ENCODE data around the gene SPATA12. TPM values are rescaled to one million over a fixed set of nuclear protein-coding genes. Genes with fewer than 3 reads are reported as not detected.

Gene SPATA12
- polyA plus RNA-seq, 1 donor = 0.05 TPM

DNA sequence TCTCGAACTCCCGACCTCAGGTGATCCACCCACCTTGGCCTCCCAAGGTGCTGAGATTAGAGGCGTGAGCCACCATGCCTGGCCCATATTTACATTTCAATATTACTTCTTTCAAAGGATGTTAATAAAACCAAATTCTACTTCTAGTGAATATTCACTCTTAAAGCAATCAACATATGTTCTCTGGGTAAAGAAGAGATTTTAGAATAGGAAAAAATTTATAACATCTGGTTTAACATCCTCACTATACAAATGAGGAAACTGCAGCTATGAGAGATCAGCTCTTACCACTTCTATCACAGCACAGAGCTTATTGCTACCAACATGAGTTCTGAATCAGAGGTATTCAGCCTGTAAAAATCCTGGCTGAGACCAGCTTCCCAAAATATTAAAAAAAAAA is 56.0 kb downstream of the SPATA12 start:
- no peak for DNase-seq (ENCODE audit: low read depth)

DNA sequence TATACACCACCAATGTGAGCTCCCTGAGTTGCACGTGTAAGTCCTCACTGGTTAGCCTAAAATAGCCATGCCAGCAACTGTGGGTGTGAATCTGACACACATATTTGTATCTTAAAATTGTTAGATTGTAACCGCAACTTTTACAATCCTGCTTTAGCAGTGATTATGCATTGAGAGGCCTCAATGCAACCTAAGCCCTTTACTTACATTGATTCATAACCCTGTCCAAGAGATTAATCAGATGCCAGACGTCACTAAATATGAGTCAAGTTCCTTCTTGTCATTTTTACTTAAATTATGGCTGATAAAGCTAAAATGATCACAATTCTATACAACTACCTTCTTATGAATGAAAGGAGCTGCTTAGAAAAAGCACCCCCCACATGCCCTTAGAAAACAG is 57.8 kb downstream of the SPATA12 start:
- no peak for DNase-seq (ENCODE audit: low read depth)

DNA sequence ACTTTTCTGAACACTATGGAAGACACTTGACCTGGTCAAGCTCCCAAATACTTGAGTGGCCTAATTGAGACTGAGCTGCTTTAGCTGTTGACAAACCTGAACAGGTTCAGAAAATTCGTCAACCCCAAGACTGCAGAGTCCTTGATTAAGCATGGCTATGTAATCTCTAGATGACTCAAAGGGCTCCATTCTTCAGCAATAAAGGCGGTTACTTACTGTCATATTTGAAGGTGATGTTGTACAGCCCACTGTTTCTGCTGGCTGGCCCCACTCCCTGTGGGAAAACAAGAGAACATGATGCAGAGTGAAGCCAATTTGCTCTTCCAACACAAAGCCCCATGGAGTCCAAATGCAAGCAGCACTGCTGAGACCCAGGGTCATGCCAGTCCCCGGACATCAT is 59.6 kb downstream of the SPATA12 start:
- DNase-seq (ENCODE audit: low read depth) = no peak

DNA sequence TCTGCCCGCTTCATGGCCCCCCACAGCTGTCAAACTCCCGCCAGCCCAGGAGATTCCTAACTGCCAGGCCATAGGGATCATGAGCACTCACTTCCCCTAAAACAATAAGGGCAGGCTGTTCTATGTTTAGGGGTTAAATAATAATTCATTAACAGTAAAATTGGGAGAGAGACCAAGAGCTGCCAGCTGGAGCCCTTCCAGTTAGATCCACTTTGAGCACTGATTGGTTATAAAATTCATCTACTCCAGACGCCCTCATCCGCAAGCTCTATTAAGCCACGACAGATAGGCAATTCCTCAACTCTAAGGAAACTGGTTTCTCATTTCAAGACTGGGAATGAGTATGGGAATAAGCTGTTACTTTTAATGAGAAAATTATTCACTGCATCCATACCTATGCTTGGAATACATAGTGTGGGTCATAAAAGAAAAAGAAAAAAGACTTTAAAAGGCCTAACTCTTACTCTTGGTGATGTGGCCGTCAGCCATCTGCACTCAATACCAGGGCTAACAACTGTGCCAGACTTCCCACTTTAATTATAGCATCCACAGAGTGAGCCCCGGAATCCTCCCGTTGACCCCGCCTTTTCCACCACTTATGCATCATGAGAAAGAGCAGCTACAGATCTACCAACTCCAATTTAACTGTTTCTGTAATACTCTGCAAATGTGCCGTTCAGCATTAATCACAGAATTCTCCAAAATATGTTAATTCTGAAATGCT is 60.1 kb downstream of the SPATA12 start:
- no peak for DNase-seq (ENCODE audit: low read depth)

Other genes with a start within 250 kb of the SPATA12 start
- 22.1 TPM for gene IL17RD, start 104.7 kb downstream of the SPATA12 start, polyA plus RNA-seq (ENCODE audit: insufficient read length)
- gene HESX1, start 139.3 kb downstream of the SPATA12 start, polyA plus RNA-seq (ENCODE audit: insufficient read length) = 1.6 TPM
- 36.2 TPM for gene APPL1, start 167.1 kb downstream of the SPATA12 start, polyA plus RNA-seq (ENCODE audit: insufficient read length)
- 0.89 TPM for gene ASB14, start 232.0 kb downstream of the SPATA12 start, polyA plus RNA-seq (ENCODE audit: insufficient read length)

Data from forelimb muscle (tissue), 1 donor.